Stomach smooth muscle (tissue), 2 donors: Measurements from ENCODE around the gene DBN1.
A peak's percentile ranks its signal among the peaks of the same experiment; 100 is the strongest.
"Not testable (repeated sequence)": the region's sequence is repeated elsewhere in the genome, so short reads cannot be mapped to it uniquely, and the experiment has no call there.

Experiments
- H3K27ac ChIP-seq: one replicate; pipeline ENCODE4 v1.7.0; 2013; ENCODE audit warnings: mild to moderate bottlenecking, low read length, inconsistent platforms
- H3K27me3 ChIP-seq, 2 donors: one replicate each; pipeline ENCODE4 v1.7.0; 2013; ENCODE audit warnings: low read length in 2 of 2; ENCODE audit not compliant: insufficient read depth in 2 of 2, control insufficient read depth in 1 of 2
- H3K36me3 ChIP-seq, 2 donors: one replicate each; pipeline ENCODE4 v1.7.0; 2013; ENCODE audit warnings: low read length in 2 of 2; ENCODE audit not compliant: control insufficient read depth in 2 of 2, insufficient read depth in 2 of 2
- H3K4me1 ChIP-seq: one replicate; pipeline ENCODE4 v1.7.0; 2013; ENCODE audit warnings: low read length; ENCODE audit not compliant: control insufficient read depth, insufficient read depth
- H3K4me3 ChIP-seq, 2 donors: one replicate each; pipeline ENCODE4 v1.7.0; 2013; ENCODE audit warnings: low read length in 2 of 2
- H3K9ac ChIP-seq, 2 donors: one replicate each; pipeline ENCODE4 v1.7.0; 2013; ENCODE audit warnings: low read length in 2 of 2, mild to moderate bottlenecking in 1 of 2
- H3K9me3 ChIP-seq, 2 donors: one replicate each; pipeline ENCODE4 v1.7.0; 2013; ENCODE audit warnings: low read length in 2 of 2; ENCODE audit not compliant: control insufficient read depth in 2 of 2
- donor health status: healthy.
- donor health status: Pancreatic carcinoma.

The DBN1 gene

GRCh38 chr5:177489119-177489716 lies 15.8 kb upstream of the DBN1 start:
- Histone ChIP-seq H3K4me1 (peaks cover 81% of the 10 kb centered on the region), H3K27ac (peak overlapping the region; percentile 77)

GRCh38 chr5:177487975-177488374 lies 14.5 kb upstream of the DBN1 start:
- H3K27me3 ChIP-seq: no peaks in the 10 kb centered on the region
- H3K4me1 ChIP-seq: peaks cover 81% of the 10 kb centered on the region
- no peak overlapping the region for H3K4me3 ChIP-seq
- peak overlapping the region; percentile 77 for H3K27ac ChIP-seq
- no peak overlapping the region for H3K9ac ChIP-seq
- peaks cover 52 to 58% of the 10 kb centered on the region in 2 donors for H3K36me3 ChIP-seq
- H3K9me3 ChIP-seq: no peaks in the 10 kb centered on the region

More at GRCh38 chr5:177489119-177489716, 15.8 kb upstream of the DBN1 start:
- Histone ChIP-seq H3K9me3 (no peaks in the 10 kb centered on the region), H3K27me3 (no peaks in the 10 kb centered on the region), H3K9ac (no peak overlapping the region), H3K4me3 (no peak overlapping the region), H3K36me3 (peaks cover 49 to 56% of the 10 kb centered on the region in 2 donors)

GRCh38 chr5:177487144-177487543 lies 13.7 kb upstream of the DBN1 start:
- Histone ChIP-seq H3K9me3 (no peaks in the 10 kb centered on the region), H3K27me3 (no peaks in the 10 kb centered on the region), H3K9ac (no peak overlapping the region), H3K4me3 (no peak overlapping the region), H3K4me1 (peaks cover 81% of the 10 kb centered on the region), H3K36me3 (peaks cover 50 to 55% of the 10 kb centered on the region in 2 donors), H3K27ac (peak overlapping the region; percentile 77)

- H3K4me3 ChIP-seq: no peak overlapping the region
- peaks cover 51 to 59% of the 10 kb centered on the region in 2 donors for H3K36me3 ChIP-seq
- H3K27me3 ChIP-seq: no peaks in the 10 kb centered on the region
- peaks cover 80% of the 10 kb centered on the region for H3K4me1 ChIP-seq
- H3K27ac ChIP-seq: no peak overlapping the region
- no peaks in the 10 kb centered on the region for H3K9me3 ChIP-seq
- H3K9ac ChIP-seq: no peak overlapping the region
Observed at GRCh38 chr5:177486256-177486655, 12.8 kb upstream of the DBN1 start.

- not testable (repeated sequence) for H3K27me3 ChIP-seq
- Histone ChIP-seq H3K36me3 (peaks cover 51 to 56% of the 10 kb centered on the region in 2 donors), H3K4me1 (peaks cover 78% of the 10 kb centered on the region)
Observed at GRCh38 chr5:177485753-177486152, 12.3 kb upstream of the DBN1 start.

GRCh38 chr5:177484902-177485549 lies 11.6 kb upstream of the DBN1 start:
- Histone ChIP-seq H3K4me3 (no peak overlapping the region), H3K36me3 (peaks cover 45 to 50% of the 10 kb centered on the region in 2 donors), H3K27me3 (no peaks in the 10 kb centered on the region), H3K27ac (peak overlapping the region; percentile 78), H3K9ac (no peak overlapping the region), H3K4me1 (peaks cover 77% of the 10 kb centered on the region), H3K9me3 (no peaks in the 10 kb centered on the region)

More at GRCh38 chr5:177485753-177486152, 12.3 kb upstream of the DBN1 start:
- H3K9ac ChIP-seq, H3K4me3 ChIP-seq, H3K9me3 ChIP-seq: not testable (repeated sequence)
- peak overlapping the region; percentile 78 for H3K27ac ChIP-seq

- Histone ChIP-seq H3K27ac (peak overlapping the region; percentile 78), H3K9ac (peak overlapping the region in 1 of 2 donors; percentile 2), H3K27me3 (no peaks in the 10 kb centered on the region), H3K9me3 (no peaks in the 10 kb centered on the region), H3K4me1 (peaks cover 77% of the 10 kb centered on the region), H3K4me3 (no peak overlapping the region), H3K36me3 (peaks cover 41 to 45% of the 10 kb centered on the region in 2 donors)
Observed at GRCh38 chr5:177483994-177484901, 10.8 kb upstream of the DBN1 start.

- H3K4me1 ChIP-seq: peaks cover 84% of the 10 kb centered on the region
- H3K36me3 ChIP-seq: peaks cover 31 to 37% of the 10 kb centered on the region in 2 donors
- H3K4me3 ChIP-seq: no peak overlapping the region
- no peaks in the 10 kb centered on the region for H3K27me3 ChIP-seq
- H3K9me3 ChIP-seq: no peaks in the 10 kb centered on the region
- no peak overlapping the region for H3K9ac ChIP-seq
- peak overlapping the region; percentile 78 for H3K27ac ChIP-seq
Observed at GRCh38 chr5:177483042-177483441, 9.6 kb upstream of the DBN1 start.

- H3K9me3 ChIP-seq: no peaks in the 10 kb centered on the region
- H3K9ac ChIP-seq: no peak overlapping the region
- H3K27me3 ChIP-seq: no peaks in the 10 kb centered on the region
- H3K4me1 ChIP-seq: peaks cover 87% of the 10 kb centered on the region
- no peak overlapping the region for H3K4me3 ChIP-seq
- H3K36me3 ChIP-seq: peaks cover 24 to 30% of the 10 kb centered on the region in 2 donors
- peak overlapping the region; percentile 78 for H3K27ac ChIP-seq
Observed at GRCh38 chr5:177482359-177482795, 8.9 kb upstream of the DBN1 start.

- Histone ChIP-seq H3K9ac (peak overlapping the region; percentile 10 to 68), H3K27me3 (no peaks in the 10 kb centered on the region), H3K9me3 (no peaks in the 10 kb centered on the region), H3K4me1 (peaks cover 91% of the 10 kb centered on the region), H3K27ac (peak overlapping the region; percentile 91), H3K4me3 (peak overlapping the region in 1 of 2 donors; percentile 35), H3K36me3 (peaks cover 12 to 16% of the 10 kb centered on the region in 2 donors)
Observed at GRCh38 chr5:177479774-177480173, 6.3 kb upstream of the DBN1 start.
